NCI-H2081 (cell line): ENCODE results near the gene GATC.

Source experiments
- DNase-seq, 2 experiments: peaks; one replicate each; lab custom pipeline; 2025; lab: John Stamatoyannopoulos, UW

GATC gene

GRCh38 chr12:120497524-120498150, 51.4 kb downstream of the GATC start:
- no peak for DNase-seq

- no peak for DNase-seq
These were observed 52.7 kb downstream of the GATC start for GRCh38 chr12:120498870-120499515.

GRCh38 chr12:120500581-120500980, 54.3 kb downstream of the GATC start:
- no peak for DNase-seq

GRCh38 chr12:120504587-120504986, 58.3 kb downstream of the GATC start:
- no peak for DNase-seq

- no peak for DNase-seq
These were observed 62.3 kb downstream of the GATC start for GRCh38 chr12:120508537-120508936.
